GM23338 (cell line): ENCODE measurements around the gene KIF20B. TPM values are rescaled to one million over a fixed set of nuclear protein-coding genes. Genes with fewer than 3 reads are reported as not detected.

Experiments used
- ATAC-seq: fragments of 200-7000 bp; cut with Tn5 transposase; 3 replicates; pipeline ENCODE4 v1.9.1; 2020
- DNase-seq: peaks from one replicate; pipeline ENCODE4 v3.0.0-alpha.2; 2015; ENCODE audit warnings: low spot score
- H2AFZ ChIP-seq: fragments of 200-600 bp; sonication (generic); 2 replicates; pipeline ENCODE4 v1.8.0; 2016; ENCODE audit warnings: antibody characterized with exemption, mild to moderate bottlenecking, moderate library complexity
- H3F3A ChIP-seq: fragments of 200-600 bp; sonication (generic); replicated peaks from 2 replicates; pipeline ENCODE4 v1.8.0; 2017; ENCODE audit warnings: antibody characterized with exemption, mixed run types, low read depth
- H3K27ac ChIP-seq: fragments of 200-600 bp; sonication (generic); 2 replicates; pipeline ENCODE4 v1.6.1; 2016; ENCODE audit warnings: low read depth
- H3K27me3 ChIP-seq: fragments of 200-600 bp; sonication (generic); 2 replicates; pipeline ENCODE4 v1.8.0; 2016; ENCODE audit warnings: mild to moderate bottlenecking, mixed run types, moderate library complexity; ENCODE audit not compliant: insufficient read depth
- H3K36me3 ChIP-seq: fragments of 200-600 bp; sonication (generic); 2 replicates; pipeline ENCODE4 v1.8.0; 2016; ENCODE audit warnings: mild to moderate bottlenecking; ENCODE audit not compliant: insufficient read depth
- H3K4me1 ChIP-seq: fragments of 200-600 bp; sonication (generic); 2 replicates; pipeline ENCODE4 v1.8.0; 2016; ENCODE audit warnings: mild to moderate bottlenecking, moderate library complexity; ENCODE audit not compliant: insufficient read depth
- H3K4me2 ChIP-seq: fragments of 200-600 bp; sonication (generic); 2 replicates; pipeline ENCODE4 v1.7.1; 2017; ENCODE audit warnings: mixed run types
- H3K4me3 ChIP-seq: fragments of 200-600 bp; sonication (generic); 2 replicates; pipeline ENCODE4 v1.6.1; 2016; ENCODE audit warnings: mixed run types
- H3K79me2 ChIP-seq: fragments of 200-600 bp; sonication (generic); replicated peaks from 2 replicates; pipeline ENCODE4 v1.8.0; 2017; ENCODE audit warnings: mild to moderate bottlenecking; ENCODE audit not compliant: insufficient read depth
- H3K9me2 ChIP-seq: fragments of 200-600 bp; sonication (generic); 2 replicates; pipeline ENCODE4 v1.8.0; 2017; ENCODE audit not compliant: insufficient read depth
- H4K20me1 ChIP-seq: fragments of 200-600 bp; sonication (generic); replicated peaks from 2 replicates; pipeline ENCODE4 v1.8.0; 2017; ENCODE audit warnings: mild to moderate bottlenecking; ENCODE audit not compliant: insufficient read depth
- H3K27ac Mint-ChIP-seq: 2 replicates; pipeline ENCODE4 v1.8.0; 2020; ENCODE audit warnings: inconsistent platforms, mild to moderate bottlenecking, moderate library complexity, mixed read lengths
- H3K27me3 Mint-ChIP-seq: 3 replicates; pipeline ENCODE4 v1.8.0; 2022; ENCODE audit warnings: low read depth, mild to moderate bottlenecking, moderate library complexity, mixed read lengths, inconsistent platforms; ENCODE audit not compliant: insufficient read depth, poor library complexity
- H3K36me3 Mint-ChIP-seq: 3 replicates; pipeline ENCODE4 v1.8.0; 2021; ENCODE audit warnings: low read depth, mild to moderate bottlenecking, inconsistent platforms, moderate library complexity, mixed read lengths
- H3K4me1 Mint-ChIP-seq: 3 replicates; pipeline ENCODE4 v1.8.0; 2020; ENCODE audit warnings: mild to moderate bottlenecking, inconsistent platforms, mixed read lengths
- H3K4me3 Mint-ChIP-seq: 3 replicates; pipeline ENCODE4 v1.8.0; 2021; ENCODE audit warnings: moderate library complexity, mild to moderate bottlenecking, inconsistent platforms, mixed read lengths
- H3K9me3 Mint-ChIP-seq: 3 replicates; pipeline ENCODE4 v1.8.0; 2020; ENCODE audit warnings: moderate library complexity, mild to moderate bottlenecking, inconsistent platforms, mixed read lengths
- CTCF ChIP-seq, 2 experiments: fragments of 200-600 bp in 1 of 2; sonication (generic) in 1 of 2; conservative IDR thresholded peaks; 2 replicates each; pipeline versions ENCODE4 v1.5.1 to v1.6.1; 2016 to 2017; ENCODE audit warnings: antibody characterized with exemption in 2 of 2, low read depth in 2 of 2, mild to moderate bottlenecking in 2 of 2, moderate library complexity in 1 of 2
- ETS1 ChIP-seq: IDR thresholded peaks from 2 replicates; pipeline ENCODE4 v1.6.1; 2016; ENCODE audit warnings: antibody characterized with exemption
- EZH2phosphoT487 ChIP-seq: fragments of 200-600 bp; sonication (generic); IDR thresholded peaks from one replicate; pipeline ENCODE4 v1.8.1; 2018; ENCODE audit warnings: antibody characterized with exemption; ENCODE audit not compliant: unreplicated experiment
- POLR2AphosphoS5 ChIP-seq: IDR thresholded peaks from 2 replicates; pipeline ENCODE4 v1.6.1; 2016; ENCODE audit warnings: antibody characterized with exemption, low read depth
- REST ChIP-seq: IDR thresholded peaks from one replicate; pipeline ENCODE4 v1.6.1; 2018; ENCODE audit warnings: antibody characterized with exemption; ENCODE audit not compliant: unreplicated experiment
- STAT1 ChIP-seq: IDR thresholded peaks from one replicate; pipeline ENCODE4 v1.6.1; 2016; ENCODE audit warnings: antibody characterized with exemption; ENCODE audit not compliant: unreplicated experiment
- ZNF331 ChIP-seq: fragments of 250-450 bp; sonication (Bioruptor Pico); IDR thresholded peaks from 2 replicates; pipeline ENCODE4 v1.5.0; 2020; ENCODE audit warnings: low read depth, mild to moderate bottlenecking, moderate library complexity
- ZNF462 ChIP-seq: fragments of 250-450 bp; sonication (Bioruptor Pico); IDR thresholded peaks from 2 replicates; pipeline ENCODE4 v1.5.0; 2020; ENCODE audit warnings: mild to moderate bottlenecking, moderate library complexity
- polyA plus RNA-seq: library from polyadenylated mRNA; unstranded; fragments of >200 nt; fragmentation: Nextera tagmentation; extraction: Ambion mirVana; gene quantifications from 2 replicates; pipeline ENCODE4 v1.2.1, GENCODE V29; 2016
- total RNA-seq: library from RNA; depleted of rRNA; stranded (reverse); fragments of >200 nt; shearing (Covaris generic); gene quantifications from 2 replicates; pipeline ENCODE4 v1.2.3, GENCODE V29; 2014

Gene KIF20B
- total and polyA plus RNA-seq, 2 experiments from 2014 or later = 42.7 to 111 TPM

- no peak for TF ChIP-seq CTCF (conservative IDR thresholded peaks at IDR 0.05; ENCODE audit: low read depth in 2 of 2)
- no peak for TF ChIP-seq STAT1
Measured at GRCh38 chr10:89776665-89777064, 75.3 kb downstream of the KIF20B start (continued).

- Mint-ChIP-seq H3K27ac (no peak overlapping the region), H3K36me3 (peaks cover 10% of the 10 kb centered on the region), H3K27me3 (peaks cover 5% of the 10 kb centered on the region), H3K9me3 (no peaks in the 10 kb centered on the region), H3K4me3 (no peak overlapping the region), H3K4me1 (peaks cover 33% of the 10 kb centered on the region)
- Histone ChIP-seq H3K27me3 (no peaks in the 10 kb centered on the region), H3K4me3 (no peak overlapping the region), H3K4me2 (no peak overlapping the region), H3F3A (no peaks in the 10 kb centered on the region), H3K27ac (no peak overlapping the region), H2AFZ (no peak overlapping the region), H3K4me1 (peaks cover 26% of the 10 kb centered on the region), H3K36me3 (no peaks in the 10 kb centered on the region), H4K20me1 (no peaks in the 10 kb centered on the region), H3K9me2 (no peaks in the 10 kb centered on the region), H3K79me2 (no peaks in the 10 kb centered on the region)
- no peak for ATAC-seq
- no peak for DNase-seq
- TF ChIP-seq ETS1 = no peak
- TF ChIP-seq EZH2phosphoT487 = no peak
- TF ChIP-seq ZNF331 (CRISPR knock-in tag) = no peak
Measured at GRCh38 chr10:89782470-89782869, 81.1 kb downstream of the KIF20B start.

GRCh38 chr10:89783406-89783805 lies 82.0 kb downstream of the KIF20B start:
- H3K4me1 Mint-ChIP-seq = peaks cover 33% of the 10 kb centered on the region
- no peaks in the 10 kb centered on the region for H3K9me3 Mint-ChIP-seq
- no peak overlapping the region for H2AFZ ChIP-seq
- TF ChIP-seq POLR2AphosphoS5 = no peak
- TF ChIP-seq ZNF462 (CRISPR knock-in tag) = no peak
- TF ChIP-seq REST = no peak

More at GRCh38 chr10:89783406-89783805, 82.0 kb downstream of the KIF20B start:
- no peak overlapping the region for H3K27ac Mint-ChIP-seq
- DNase-seq (no peak), ATAC-seq (no peak)
- H3K9me2 ChIP-seq = no peaks in the 10 kb centered on the region
- no peaks in the 10 kb centered on the region for H4K20me1 ChIP-seq
- H3K36me3 ChIP-seq = no peaks in the 10 kb centered on the region
- no peak overlapping the region for H3K4me2 ChIP-seq
- H3K36me3 Mint-ChIP-seq = peaks cover 8% of the 10 kb centered on the region
- H3K4me3 ChIP-seq = no peak overlapping the region
- peaks cover 26% of the 10 kb centered on the region for H3K4me1 ChIP-seq
- no peaks in the 10 kb centered on the region for H3F3A ChIP-seq
- peaks cover 5% of the 10 kb centered on the region for H3K27me3 Mint-ChIP-seq
- no peak overlapping the region for H3K4me3 Mint-ChIP-seq
- no peaks in the 10 kb centered on the region for H3K79me2 ChIP-seq
- H3K27ac ChIP-seq = no peak overlapping the region
- no peaks in the 10 kb centered on the region for H3K27me3 ChIP-seq
